SK-N-SH (cell line): ENCODE data around the gene CLIP3.

Source experiments
- CTCF ChIP-seq: fragments of 200-600 bp; sonication (generic); IDR thresholded peaks from 2 replicates; pipeline ENCODE4 v1.6.1; 2017; ENCODE audit warnings: antibody characterized with exemption, mild to moderate bottlenecking, moderate library complexity
- REST ChIP-seq: IDR thresholded peaks from 2 replicates; pipeline ENCODE4 v1.6.1; 2012; ENCODE audit warnings: mild to moderate bottlenecking, low read depth, low read length, moderate library complexity
- YY1 ChIP-seq: IDR thresholded peaks from 2 replicates; pipeline ENCODE4 v1.4.0; 2012; ENCODE audit warnings: low read depth, mild to moderate bottlenecking

GRCh38 chr19:35966771-35967170 lies 65.9 kb downstream of the CLIP3 start:
- no peak for TF ChIP-seq REST
- TF ChIP-seq YY1, result no peak
- no peak for TF ChIP-seq CTCF
